VCaP (cell line): ENCODE results near the gene BZW1.

Source experiments
- H3K27ac ChIP-seq: fragments of 450-650 bp; 2 replicates; pipeline ENCODE4 v1.5.1; 2017
- TF ChIP-seq, protein P1 (sequence below): fragments of 450-650 bp; conservative IDR thresholded peaks from 2 replicates; pipeline ENCODE4 v1.5.1; 2017; ENCODE audit warnings: mild to moderate bottlenecking, moderate library complexity

Gene BZW1

DNA sequence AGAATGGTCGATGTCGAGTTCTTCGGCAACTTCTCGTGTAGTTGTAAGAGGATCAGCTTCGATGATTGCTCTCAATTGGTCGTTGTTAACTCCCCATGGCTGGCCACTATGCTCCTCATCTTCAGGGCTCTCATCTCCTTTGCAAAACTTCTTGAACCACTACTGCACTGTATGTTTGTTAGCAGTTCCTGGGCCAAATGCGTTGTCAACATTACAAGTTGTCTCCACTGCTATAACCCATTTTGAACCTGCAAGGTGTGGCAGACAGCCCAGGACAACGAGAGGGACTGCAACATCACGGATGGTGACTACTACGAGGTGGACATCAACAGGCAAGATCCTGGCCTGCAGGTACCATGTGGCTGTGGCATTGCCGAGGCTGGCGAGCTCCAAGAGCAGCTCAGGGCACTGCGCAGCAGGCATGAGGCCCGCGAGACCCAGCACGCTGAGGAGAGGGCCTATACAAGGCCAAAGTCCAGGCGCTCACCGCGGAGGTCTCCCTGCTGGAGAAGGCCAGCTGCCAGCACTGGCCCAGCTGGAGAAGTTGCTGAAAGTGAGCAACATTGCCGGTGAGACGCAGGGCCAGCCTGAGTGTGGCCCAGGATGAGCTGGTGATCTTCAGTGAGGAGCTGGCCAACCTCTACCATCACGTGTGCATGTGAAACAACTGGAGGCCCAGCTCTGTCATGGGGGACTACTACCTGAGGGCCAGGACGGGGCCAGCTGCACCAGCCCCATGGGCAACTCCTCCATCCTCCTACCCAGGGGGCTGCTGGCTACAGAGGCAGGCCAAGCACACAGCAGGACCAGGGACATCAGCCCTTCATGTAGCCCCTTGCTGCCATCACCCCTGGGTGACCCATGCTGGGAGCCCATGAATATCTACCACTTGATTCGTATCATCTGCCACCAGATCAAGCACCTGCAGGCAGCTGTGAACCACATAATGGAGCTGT, 32.6 kb downstream of the BZW1 start:
- TF ChIP-seq, protein P1, sequence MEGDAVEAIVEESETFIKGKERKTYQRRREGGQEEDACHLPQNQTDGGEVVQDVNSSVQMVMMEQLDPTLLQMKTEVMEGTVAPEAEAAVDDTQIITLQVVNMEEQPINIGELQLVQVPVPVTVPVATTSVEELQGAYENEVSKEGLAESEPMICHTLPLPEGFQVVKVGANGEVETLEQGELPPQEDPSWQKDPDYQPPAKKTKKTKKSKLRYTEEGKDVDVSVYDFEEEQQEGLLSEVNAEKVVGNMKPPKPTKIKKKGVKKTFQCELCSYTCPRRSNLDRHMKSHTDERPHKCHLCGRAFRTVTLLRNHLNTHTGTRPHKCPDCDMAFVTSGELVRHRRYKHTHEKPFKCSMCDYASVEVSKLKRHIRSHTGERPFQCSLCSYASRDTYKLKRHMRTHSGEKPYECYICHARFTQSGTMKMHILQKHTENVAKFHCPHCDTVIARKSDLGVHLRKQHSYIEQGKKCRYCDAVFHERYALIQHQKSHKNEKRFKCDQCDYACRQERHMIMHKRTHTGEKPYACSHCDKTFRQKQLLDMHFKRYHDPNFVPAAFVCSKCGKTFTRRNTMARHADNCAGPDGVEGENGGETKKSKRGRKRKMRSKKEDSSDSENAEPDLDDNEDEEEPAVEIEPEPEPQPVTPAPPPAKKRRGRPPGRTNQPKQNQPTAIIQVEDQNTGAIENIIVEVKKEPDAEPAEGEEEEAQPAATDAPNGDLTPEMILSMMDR, result no peak
- H3K27ac ChIP-seq, result no peak overlapping the region

DNA sequence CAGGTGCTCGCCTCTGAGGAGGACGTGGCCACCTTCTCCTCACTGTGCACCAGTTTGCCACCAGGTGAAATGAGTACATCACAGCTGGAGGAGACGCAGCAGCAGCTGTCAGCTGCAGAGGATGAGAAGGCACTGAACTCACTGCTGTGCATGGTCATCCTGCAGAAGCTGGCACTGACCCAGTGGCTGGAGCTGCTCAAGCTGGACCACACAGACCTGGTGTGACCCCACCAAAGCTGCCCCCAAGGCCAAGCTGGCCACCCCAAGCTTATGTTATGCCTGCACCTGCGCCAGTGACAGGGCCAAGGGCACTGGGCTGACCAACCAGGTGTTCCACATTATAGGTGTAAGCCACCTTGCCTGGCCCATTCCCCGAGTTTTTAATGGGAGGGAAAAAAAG, 33.5 kb downstream of the BZW1 start:
- H3K27ac ChIP-seq, result no peak overlapping the region
- TF ChIP-seq, protein P1, result no peak

DNA sequence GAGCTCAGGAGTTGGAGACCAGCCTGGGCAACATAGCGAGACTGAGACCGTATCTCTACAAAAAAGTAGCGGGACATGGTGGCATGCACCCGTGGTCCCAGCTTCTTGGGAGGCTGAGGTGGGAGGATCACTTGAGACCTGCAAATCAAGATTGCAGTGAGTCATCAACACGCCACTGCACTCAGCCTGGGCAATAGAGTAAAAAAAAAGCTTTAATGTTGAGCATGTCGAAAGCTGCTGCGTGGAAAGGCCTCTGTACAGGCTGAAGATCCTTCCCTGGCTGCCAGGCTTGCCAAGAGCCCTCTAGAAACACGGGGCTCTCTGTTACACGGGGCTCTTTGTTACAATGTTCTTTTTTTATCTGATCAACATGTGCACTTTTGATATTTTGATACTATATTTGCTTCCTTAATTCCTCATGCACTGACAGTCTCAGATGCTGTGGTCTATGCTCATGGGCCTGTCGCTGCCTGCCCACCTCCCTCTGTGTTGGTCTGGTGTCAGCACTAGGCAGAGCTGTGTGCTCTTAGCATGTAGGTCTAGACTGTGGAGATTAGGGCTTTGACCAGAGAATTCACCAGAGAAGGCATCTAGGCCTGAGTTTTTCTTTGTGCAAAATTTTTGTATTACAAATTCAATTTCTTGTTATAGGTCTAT, 34.1 kb downstream of the BZW1 start:
- TF ChIP-seq, protein P1, result no peak
- H3K27ac ChIP-seq, result no peak overlapping the region

DNA sequence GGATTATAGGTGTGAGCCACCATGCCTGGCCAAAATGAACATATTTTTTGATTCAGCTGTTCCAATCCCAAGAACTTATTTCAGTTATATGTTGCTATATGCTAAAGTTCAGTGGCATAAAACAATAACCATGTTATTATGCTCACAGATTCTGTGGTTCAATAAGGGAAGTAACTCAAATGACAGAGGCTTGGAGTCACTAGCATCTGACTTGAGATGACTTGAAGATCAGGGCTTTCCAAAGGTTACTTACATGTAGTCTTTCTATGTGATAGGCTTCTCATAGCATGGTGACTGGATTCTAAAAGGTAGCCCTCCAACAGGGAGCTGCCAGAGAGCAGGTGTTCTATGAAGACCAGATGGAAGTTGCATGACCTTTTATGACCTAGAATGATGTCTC, 35.6 kb downstream of the BZW1 start:
- TF ChIP-seq, protein P1, result no peak
- H3K27ac ChIP-seq, result no peak overlapping the region

DNA sequence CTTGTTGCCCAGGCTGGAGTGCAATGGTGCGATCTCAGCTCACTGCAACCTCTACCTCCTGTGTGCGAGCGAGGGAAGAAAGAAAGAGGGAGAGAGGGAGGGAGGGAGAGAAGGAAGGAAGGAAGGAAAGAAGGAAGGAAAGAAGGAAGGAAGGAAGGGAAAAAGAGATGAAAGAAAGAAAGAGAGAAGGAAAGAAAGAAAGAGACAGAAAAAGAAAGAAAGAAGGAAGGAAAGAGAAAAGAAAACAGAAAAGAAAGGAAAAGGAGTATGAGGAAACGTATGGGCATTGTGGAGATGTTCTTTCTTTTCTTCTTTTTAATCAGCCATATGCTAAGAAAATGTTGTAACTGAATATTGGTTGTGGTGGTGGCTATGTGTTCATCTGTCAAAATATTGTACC, 36.2 kb downstream of the BZW1 start:
- no peak overlapping the region for H3K27ac ChIP-seq
- TF ChIP-seq, protein P1, result no peak

DNA sequence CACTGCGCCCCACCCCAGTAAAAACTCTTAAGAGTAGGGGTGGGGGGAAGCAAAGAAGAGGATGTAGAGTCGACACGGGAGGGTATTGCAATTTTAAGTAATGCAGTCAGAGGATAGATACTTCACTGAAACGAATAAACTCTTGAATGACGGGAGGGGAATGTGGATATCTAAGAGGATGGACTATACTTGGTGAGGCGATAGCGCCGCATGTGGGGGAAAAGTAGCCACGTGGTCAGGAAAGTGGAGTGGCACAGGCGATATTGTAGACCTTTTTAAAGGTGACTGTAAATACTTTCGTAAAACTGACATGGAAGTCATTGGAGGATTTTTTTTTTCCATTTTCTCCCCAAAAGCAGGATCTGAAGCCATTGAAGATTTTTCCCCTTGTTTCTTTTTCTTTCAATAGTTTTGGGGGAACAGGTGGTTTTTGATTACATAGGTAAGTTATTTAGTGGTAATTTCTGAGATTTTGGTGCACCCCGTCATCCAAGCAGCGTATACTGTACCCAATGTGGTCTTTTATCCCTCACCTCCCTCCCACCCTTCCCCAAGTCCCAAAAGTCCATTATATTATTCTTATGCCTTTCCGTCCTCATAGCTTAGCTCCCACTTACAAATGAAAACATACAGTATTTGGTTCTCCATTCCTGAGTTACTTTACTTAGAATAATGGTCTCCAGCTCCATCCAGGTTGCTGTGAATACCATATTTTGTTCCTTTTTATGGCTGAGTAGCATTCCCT, 39.0 kb downstream of the BZW1 start:
- no peak overlapping the region for H3K27ac ChIP-seq
- TF ChIP-seq, protein P1, result no peak
